ENCODE results near the gene SIRT2.

Gene SIRT2

DNA sequence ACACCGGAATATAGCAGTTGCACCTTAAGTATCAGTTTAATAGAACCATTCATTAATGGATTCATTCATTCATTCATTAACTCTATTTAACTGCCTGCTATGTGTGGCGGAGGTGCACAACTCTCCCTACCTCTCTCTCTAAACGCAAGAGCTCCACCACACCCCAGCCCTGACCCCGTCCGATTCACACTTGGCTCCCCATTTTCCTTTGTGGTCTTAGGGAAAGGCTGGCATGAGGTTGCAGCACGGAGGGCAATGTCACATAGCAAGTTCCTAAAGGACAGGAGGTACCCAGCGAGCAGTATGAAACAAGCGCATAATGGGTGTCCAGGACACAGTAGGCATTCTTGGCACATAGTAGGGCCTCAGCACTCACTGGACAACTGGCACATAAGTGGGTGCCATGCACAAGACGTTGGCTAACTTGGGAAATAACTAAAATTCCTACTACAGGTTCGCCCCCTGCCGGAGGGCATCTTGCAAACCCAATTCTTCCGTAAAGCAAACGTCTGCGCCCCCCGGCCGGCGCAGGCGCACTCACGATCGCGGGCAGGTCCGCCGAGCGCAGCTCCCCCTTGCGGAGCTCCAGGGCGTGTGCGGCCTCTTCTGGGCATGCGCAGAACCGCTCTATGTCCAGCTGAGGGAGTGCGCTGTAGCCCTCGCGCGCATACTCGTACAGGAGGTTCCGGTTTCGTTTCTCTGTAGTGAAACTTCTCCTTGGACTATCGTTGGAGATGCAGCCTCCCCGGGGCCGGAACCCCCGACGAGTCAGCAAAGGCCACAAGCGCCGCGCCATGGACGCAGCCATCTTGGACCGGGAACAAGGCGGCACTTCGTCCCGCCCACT lies 30.7 kb upstream of the SIRT2 start, which contains the start of gene SARS2 (continued):
- TF ChIP-seq GLIS1 (tag by site-specific recombination; IDR thresholded peaks at IDR 0.05) (peak; percentile 63), SETDB1 (IDR thresholded peaks at IDR 0.05; ENCODE audit: insufficient read length, low read length) (no peak), ZNF16 (tag by site-specific recombination; IDR thresholded peaks at IDR 0.05; ENCODE audit: low read depth) (0 out of 2 replicates have a peak, but pooled peaks have one; percentile 48), ZNF747 (tag by site-specific recombination; IDR thresholded peaks at IDR 0.05) (no peak), ZSCAN18 (tag by site-specific recombination; IDR thresholded peaks at IDR 0.05) (no peak), ZNF544 (tag by site-specific recombination; IDR thresholded peaks at IDR 0.05) (no peak), ZNF114 (tag by site-specific recombination; IDR thresholded peaks at IDR 0.05) (no peak), ZBTB8A (tag by site-specific recombination; IDR thresholded peaks at IDR 0.05) (peak; percentile 46), ZFHX2 (tag by site-specific recombination; conservative IDR thresholded peaks at IDR 0.05) (peak; percentile 38), ZNF677 (tag by site-specific recombination; IDR thresholded peaks at IDR 0.05) (no peak), ZNF433 (tag by site-specific recombination; IDR thresholded peaks at IDR 0.05; ENCODE audit: low read depth) (no peak), ZNF23 (tag by site-specific recombination; IDR thresholded peaks at IDR 0.05; ENCODE audit: borderline replicate concordance) (no peak), ZNF214 (tag by site-specific recombination; IDR thresholded peaks at IDR 0.05; ENCODE audit: borderline replicate concordance) (no peak), ZNF138 (tag by site-specific recombination; IDR thresholded peaks at IDR 0.05; ENCODE audit: borderline replicate concordance) (0 out of 2 replicates have a peak, but pooled peaks have one; percentile 27), ZNF670 (tag by site-specific recombination; IDR thresholded peaks at IDR 0.05; ENCODE audit: low read depth) (no peak)
- TF ChIP-seq, protein P1, sequence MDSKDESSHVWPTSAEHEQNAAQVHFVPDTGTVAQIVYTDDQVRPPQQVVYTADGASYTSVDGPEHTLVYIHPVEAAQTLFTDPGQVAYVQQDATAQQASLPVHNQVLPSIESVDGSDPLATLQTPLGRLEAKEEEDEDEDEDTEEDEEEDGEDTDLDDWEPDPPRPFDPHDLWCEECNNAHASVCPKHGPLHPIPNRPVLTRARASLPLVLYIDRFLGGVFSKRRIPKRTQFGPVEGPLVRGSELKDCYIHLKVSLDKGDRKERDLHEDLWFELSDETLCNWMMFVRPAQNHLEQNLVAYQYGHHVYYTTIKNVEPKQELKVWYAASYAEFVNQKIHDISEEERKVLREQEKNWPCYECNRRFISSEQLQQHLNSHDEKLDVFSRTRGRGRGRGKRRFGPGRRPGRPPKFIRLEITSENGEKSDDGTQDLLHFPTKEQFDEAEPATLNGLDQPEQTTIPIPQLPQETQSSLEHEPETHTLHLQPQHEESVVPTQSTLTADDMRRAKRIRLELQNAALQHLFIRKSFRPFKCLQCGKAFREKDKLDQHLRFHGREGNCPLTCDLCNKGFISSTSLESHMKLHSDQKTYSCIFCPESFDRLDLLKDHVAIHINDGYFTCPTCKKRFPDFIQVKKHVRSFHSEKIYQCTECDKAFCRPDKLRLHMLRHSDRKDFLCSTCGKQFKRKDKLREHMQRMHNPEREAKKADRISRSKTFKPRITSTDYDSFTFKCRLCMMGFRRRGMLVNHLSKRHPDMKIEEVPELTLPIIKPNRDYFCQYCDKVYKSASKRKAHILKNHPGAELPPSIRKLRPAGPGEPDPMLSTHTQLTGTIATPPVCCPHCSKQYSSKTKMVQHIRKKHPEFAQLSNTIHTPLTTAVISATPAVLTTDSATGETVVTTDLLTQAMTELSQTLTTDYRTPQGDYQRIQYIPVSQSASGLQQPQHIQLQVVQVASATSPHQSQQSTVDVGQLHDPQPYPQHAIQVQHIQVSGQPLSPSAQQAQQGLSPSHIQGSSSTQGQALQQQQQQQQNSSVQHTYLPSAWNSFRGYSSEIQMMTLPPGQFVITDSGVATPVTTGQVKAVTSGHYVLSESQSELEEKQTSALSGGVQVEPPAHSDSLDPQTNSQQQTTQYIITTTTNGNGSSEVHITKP (tag by site-specific recombination; IDR thresholded peaks at IDR 0.05), result no peak; the same call in 1 of the 2 replicates
- TF ChIP-seq, protein P2, sequence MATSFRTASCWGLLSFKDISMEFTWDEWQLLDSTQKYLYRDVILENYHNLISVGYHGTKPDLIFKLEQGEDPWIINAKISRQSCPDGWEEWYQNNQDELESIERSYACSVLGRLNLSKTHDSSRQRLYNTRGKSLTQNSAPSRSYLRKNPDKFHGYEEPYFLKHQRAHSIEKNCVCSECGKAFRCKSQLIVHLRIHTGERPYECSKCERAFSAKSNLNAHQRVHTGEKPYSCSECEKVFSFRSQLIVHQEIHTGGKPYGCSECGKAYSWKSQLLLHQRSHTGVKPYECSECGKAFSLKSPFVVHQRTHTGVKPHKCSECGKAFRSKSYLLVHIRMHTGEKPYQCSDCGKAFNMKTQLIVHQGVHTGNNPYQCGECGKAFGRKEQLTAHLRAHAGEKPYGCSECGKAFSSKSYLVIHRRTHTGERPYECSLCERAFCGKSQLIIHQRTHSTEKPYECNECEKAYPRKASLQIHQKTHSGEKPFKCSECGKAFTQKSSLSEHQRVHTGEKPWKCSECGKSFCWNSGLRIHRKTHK (tag by site-specific recombination; IDR thresholded peaks at IDR 0.05), result no peak
- TF ChIP-seq, protein P3, sequence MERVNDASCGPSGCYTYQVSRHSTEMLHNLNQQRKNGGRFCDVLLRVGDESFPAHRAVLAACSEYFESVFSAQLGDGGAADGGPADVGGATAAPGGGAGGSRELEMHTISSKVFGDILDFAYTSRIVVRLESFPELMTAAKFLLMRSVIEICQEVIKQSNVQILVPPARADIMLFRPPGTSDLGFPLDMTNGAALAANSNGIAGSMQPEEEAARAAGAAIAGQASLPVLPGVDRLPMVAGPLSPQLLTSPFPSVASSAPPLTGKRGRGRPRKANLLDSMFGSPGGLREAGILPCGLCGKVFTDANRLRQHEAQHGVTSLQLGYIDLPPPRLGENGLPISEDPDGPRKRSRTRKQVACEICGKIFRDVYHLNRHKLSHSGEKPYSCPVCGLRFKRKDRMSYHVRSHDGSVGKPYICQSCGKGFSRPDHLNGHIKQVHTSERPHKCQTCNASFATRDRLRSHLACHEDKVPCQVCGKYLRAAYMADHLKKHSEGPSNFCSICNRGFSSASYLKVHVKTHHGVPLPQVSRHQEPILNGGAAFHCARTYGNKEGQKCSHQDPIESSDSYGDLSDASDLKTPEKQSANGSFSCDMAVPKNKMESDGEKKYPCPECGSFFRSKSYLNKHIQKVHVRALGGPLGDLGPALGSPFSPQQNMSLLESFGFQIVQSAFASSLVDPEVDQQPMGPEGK (tag by site-specific recombination; IDR thresholded peaks at IDR 0.05), result peak; percentile 89
- TF ChIP-seq, protein P4, sequence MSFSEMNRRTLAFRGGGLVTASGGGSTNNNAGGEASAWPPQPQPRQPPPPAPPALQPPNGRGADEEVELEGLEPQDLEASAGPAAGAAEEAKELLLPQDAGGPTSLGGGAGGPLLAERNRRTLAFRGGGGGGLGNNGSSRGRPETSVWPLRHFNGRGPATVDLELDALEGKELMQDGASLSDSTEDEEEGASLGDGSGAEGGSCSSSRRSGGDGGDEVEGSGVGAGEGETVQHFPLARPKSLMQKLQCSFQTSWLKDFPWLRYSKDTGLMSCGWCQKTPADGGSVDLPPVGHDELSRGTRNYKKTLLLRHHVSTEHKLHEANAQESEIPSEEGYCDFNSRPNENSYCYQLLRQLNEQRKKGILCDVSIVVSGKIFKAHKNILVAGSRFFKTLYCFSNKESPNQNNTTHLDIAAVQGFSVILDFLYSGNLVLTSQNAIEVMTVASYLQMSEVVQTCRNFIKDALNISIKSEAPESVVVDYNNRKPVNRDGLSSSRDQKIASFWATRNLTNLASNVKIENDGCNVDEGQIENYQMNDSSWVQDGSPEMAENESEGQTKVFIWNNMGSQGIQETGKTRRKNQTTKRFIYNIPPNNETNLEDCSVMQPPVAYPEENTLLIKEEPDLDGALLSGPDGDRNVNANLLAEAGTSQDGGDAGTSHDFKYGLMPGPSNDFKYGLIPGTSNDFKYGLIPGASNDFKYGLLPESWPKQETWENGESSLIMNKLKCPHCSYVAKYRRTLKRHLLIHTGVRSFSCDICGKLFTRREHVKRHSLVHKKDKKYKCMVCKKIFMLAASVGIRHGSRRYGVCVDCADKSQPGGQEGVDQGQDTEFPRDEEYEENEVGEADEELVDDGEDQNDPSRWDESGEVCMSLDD (tag by site-specific recombination; IDR thresholded peaks at IDR 0.05), result peak; percentile 95
- TF ChIP-seq, protein P5, sequence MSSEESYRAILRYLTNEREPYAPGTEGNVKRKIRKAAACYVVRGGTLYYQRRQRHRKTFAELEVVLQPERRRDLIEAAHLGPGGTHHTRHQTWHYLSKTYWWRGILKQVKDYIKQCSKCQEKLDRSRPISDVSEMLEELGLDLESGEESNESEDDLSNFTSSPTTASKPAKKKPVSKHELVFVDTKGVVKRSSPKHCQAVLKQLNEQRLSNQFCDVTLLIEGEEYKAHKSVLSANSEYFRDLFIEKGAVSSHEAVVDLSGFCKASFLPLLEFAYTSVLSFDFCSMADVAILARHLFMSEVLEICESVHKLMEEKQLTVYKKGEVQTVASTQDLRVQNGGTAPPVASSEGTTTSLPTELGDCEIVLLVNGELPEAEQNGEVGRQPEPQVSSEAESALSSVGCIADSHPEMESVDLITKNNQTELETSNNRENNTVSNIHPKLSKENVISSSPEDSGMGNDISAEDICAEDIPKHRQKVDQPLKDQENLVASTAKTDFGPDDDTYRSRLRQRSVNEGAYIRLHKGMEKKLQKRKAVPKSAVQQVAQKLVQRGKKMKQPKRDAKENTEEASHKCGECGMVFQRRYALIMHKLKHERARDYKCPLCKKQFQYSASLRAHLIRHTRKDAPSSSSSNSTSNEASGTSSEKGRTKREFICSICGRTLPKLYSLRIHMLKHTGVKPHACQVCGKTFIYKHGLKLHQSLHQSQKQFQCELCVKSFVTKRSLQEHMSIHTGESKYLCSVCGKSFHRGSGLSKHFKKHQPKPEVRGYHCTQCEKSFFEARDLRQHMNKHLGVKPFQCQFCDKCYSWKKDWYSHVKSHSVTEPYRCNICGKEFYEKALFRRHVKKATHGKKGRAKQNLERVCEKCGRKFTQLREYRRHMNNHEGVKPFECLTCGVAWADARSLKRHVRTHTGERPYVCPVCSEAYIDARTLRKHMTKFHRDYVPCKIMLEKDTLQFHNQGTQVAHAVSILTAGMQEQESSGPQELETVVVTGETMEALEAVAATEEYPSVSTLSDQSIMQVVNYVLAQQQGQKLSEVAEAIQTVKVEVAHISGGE (tag by site-specific recombination; conservative IDR thresholded peaks at IDR 0.05; ENCODE audit: low read depth), result peak; percentile 52
- TF ChIP-seq, protein P6, sequence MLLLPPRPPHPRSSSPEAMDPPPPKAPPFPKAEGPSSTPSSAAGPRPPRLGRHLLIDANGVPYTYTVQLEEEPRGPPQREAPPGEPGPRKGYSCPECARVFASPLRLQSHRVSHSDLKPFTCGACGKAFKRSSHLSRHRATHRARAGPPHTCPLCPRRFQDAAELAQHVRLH (tag by site-specific recombination; IDR thresholded peaks at IDR 0.05), result peak; percentile 97
